CD14-positive monocyte (primary cell): ENCODE data around the gene OR4D6. TPM values are rescaled to one million over a fixed set of nuclear protein-coding genes. Genes with fewer than 3 reads are reported as not detected.

Experiments
- DNase-seq, 3 donors: peaks; one replicate each; pipeline ENCODE4 v3.0.0-alpha.2; 2011 to 2022
- H2AFZ ChIP-seq: 2 replicates; pipeline ENCODE4 v1.6.0; 2012; ENCODE audit warnings: mild to moderate bottlenecking, low read depth, low read length, inconsistent platforms; ENCODE audit not compliant: insufficient read depth, poor library complexity, severe bottlenecking
- H3K27ac ChIP-seq, 2 donors: 1 replicate in 1 of 2; 2 replicates in 1 of 2; pipeline ENCODE4 v1.5.1; 2012 to 2013; ENCODE audit warnings: low read length in 2 of 2, control low read depth in 1 of 2, inconsistent platforms in 1 of 2, low read depth in 1 of 2, mild to moderate bottlenecking in 1 of 2
- H3K27me3 ChIP-seq, 2 donors: one replicate each; pipeline versions ENCODE4 v1.6.0 to v1.6.1; 2011 to 2013; ENCODE audit warnings: low read length in 2 of 2; ENCODE audit not compliant: control insufficient read depth in 2 of 2, insufficient read depth in 2 of 2
- H3K36me3 ChIP-seq, 2 donors: replicated peaks in 1 of 2; 1 replicate in 1 of 2; 2 replicates in 1 of 2; pipeline versions ENCODE4 v1.5.1 to v1.6.1; 2012 to 2013; ENCODE audit warnings: low read length in 2 of 2, control low read depth in 1 of 2, inconsistent platforms in 1 of 2, mild to moderate bottlenecking in 1 of 2; ENCODE audit not compliant: insufficient read depth in 2 of 2, control insufficient read depth in 1 of 2
- H3K4me1 ChIP-seq, 2 donors: 1 replicate in 1 of 2; 2 replicates in 1 of 2; pipeline versions ENCODE4 v1.5.1 to v1.6.1; 2012 to 2013; ENCODE audit warnings: low read length in 2 of 2, control low read depth in 1 of 2, inconsistent platforms in 1 of 2, mild to moderate bottlenecking in 1 of 2, moderate library complexity in 1 of 2; ENCODE audit not compliant: insufficient read depth in 2 of 2, control insufficient read depth in 1 of 2
- H3K4me2 ChIP-seq: replicated peaks from 2 replicates; pipeline ENCODE3; 2012; ENCODE audit warnings: low read length, moderate library complexity, mild to moderate bottlenecking; ENCODE audit not compliant: poor library complexity, severe bottlenecking; ENCODE audit errors: extremely low read depth
- H3K4me3 ChIP-seq, 3 experiments: fragments of 200-600 bp in 1 of 3; sonication (generic) in 1 of 3; replicated peaks in 1 of 3; 1 replicate in 2 of 3; 2 replicates in 1 of 3; pipeline ENCODE4 v1.5.1; 2011 to 2013; ENCODE audit warnings: low read length in 3 of 3, mild to moderate bottlenecking in 3 of 3, control low read depth in 2 of 3, low read depth in 2 of 3, inconsistent platforms in 1 of 3, moderate library complexity in 1 of 3
- H3K79me2 ChIP-seq: 2 replicates; pipeline ENCODE4 v1.6.0; 2012; ENCODE audit warnings: mild to moderate bottlenecking, control low read depth, inconsistent platforms, low read length, moderate library complexity; ENCODE audit not compliant: insufficient read depth
- H3K9ac ChIP-seq: 2 replicates; pipeline ENCODE4 v1.6.0; 2017; ENCODE audit warnings: low read length, mild to moderate bottlenecking; ENCODE audit not compliant: insufficient read depth, poor library complexity, severe bottlenecking
- H3K9me3 ChIP-seq, 2 donors: replicated peaks in 1 of 2; 1 replicate in 1 of 2; 2 replicates in 1 of 2; pipeline versions ENCODE4 v1.5.1 to v1.6.1; 2012 to 2013; ENCODE audit warnings: low read length in 2 of 2, control low read depth in 1 of 2; ENCODE audit not compliant: control insufficient read depth in 1 of 2, insufficient read depth in 1 of 2
- H4K20me1 ChIP-seq: 2 replicates; pipeline ENCODE4 v1.6.0; 2012; ENCODE audit warnings: mild to moderate bottlenecking, low read length, control low read depth, moderate library complexity; ENCODE audit not compliant: insufficient read depth
- H3K27ac Mint-ChIP-seq, 7 donors: one replicate each; pipeline ENCODE4 v1.8.0; 2020; ENCODE audit warnings: mild to moderate bottlenecking in 7 of 7, mixed read lengths in 7 of 7, moderate library complexity in 6 of 7, inconsistent platforms in 2 of 7
- H3K27me3 Mint-ChIP-seq, 3 donors: one replicate each; pipeline ENCODE4 v1.8.0; 2021 to 2022; ENCODE audit warnings: low read depth in 3 of 3, mild to moderate bottlenecking in 3 of 3, mixed read lengths in 3 of 3, moderate library complexity in 3 of 3, inconsistent platforms in 1 of 3
- H3K36me3 Mint-ChIP-seq, 2 donors: one replicate each; pipeline ENCODE4 v1.8.0; 2020; ENCODE audit warnings: mixed read lengths in 2 of 2, inconsistent platforms in 1 of 2, mild to moderate bottlenecking in 1 of 2
- H3K4me1 Mint-ChIP-seq: one replicate; pipeline ENCODE4 v1.8.0; 2020; ENCODE audit warnings: mild to moderate bottlenecking, mixed read lengths
- H3K4me3 Mint-ChIP-seq, 2 donors: one replicate each; pipeline ENCODE4 v1.8.0; 2020; ENCODE audit warnings: mild to moderate bottlenecking in 2 of 2, mixed read lengths in 2 of 2, moderate library complexity in 1 of 2
- H3K9me3 Mint-ChIP-seq, 7 donors: one replicate each; pipeline ENCODE4 v1.8.0; 2020 to 2022; ENCODE audit warnings: mixed read lengths in 7 of 7, mild to moderate bottlenecking in 6 of 7, moderate library complexity in 6 of 7, inconsistent platforms in 2 of 7
- WGBS: methylation state at CpG from one replicate; pipeline ENCODE4 v1.1.5; 2013; ENCODE audit warnings: missing lambda C conversion rate; ENCODE audit not compliant: insufficient coverage; 5-methylcytosine and 5-hydroxymethylcytosine counted together
- intact Hi-C, 2 donors: fragments of 100-400 bp; cut with micrococcal nuclease; formaldehyde crosslinking; loops; one replicate each; pipeline versions ENCODE4 v1.15.0 to v1.15.1; 2023
- polyA plus RNA-seq, 3 donors: library from polyadenylated mRNA; depleted of rRNA in 1 of 3; unstranded in 2 of 3; stranded (reverse) in 1 of 3; fragments of 300-500 nt in 2 of 3; fragments of >200 nt in 1 of 3; fragmentation: Illumina TruSeq in 2 of 3; gene quantifications; 1 replicate in 2 of 3; 2 replicates in 1 of 3; pipeline ENCODE4 v1.2.3, GENCODE V29; 2012 to 2021
- TF ChIP-seq, protein P1 (sequence below): fragments of 200-600 bp; IDR thresholded peaks from one replicate; pipeline ENCODE4 v1.8.0; 2022; ENCODE audit warnings: antibody characterized with exemption, mild to moderate bottlenecking

OR4D6 gene
- polyA plus RNA-seq, 3 donors, result not detected

- no peaks in the 10 kb centered on the region for H3K27me3 ChIP-seq
- peaks cover 0 to 1% (median 0%) of the 10 kb centered on the region in 3 donors for H3K27me3 Mint-ChIP-seq
- WGBS, result 100% methylated on average over 2 of the region's 3 CpGs
- no peaks in the 10 kb centered on the region for H3K36me3 ChIP-seq
- no peak overlapping the region for H3K4me3 Mint-ChIP-seq
- H3K27ac Mint-ChIP-seq, result no peak overlapping the region
- H3K9ac ChIP-seq, result no peak overlapping the region
- H3K4me1 ChIP-seq, result peaks cover 0 to 3% of the 10 kb centered on the region in 2 donors
- no peaks in the 10 kb centered on the region for H3K79me2 ChIP-seq
- H3K4me2 ChIP-seq, result no peak overlapping the region
- H3K27ac ChIP-seq, result no peak overlapping the region
- intact Hi-C loops, result no loop called here
- H2AFZ ChIP-seq, result no peak overlapping the region
- H3K4me1 Mint-ChIP-seq, result peaks cover 8% of the 10 kb centered on the region
- no peaks in the 10 kb centered on the region for H3K9me3 Mint-ChIP-seq
- TF ChIP-seq, protein P1, sequence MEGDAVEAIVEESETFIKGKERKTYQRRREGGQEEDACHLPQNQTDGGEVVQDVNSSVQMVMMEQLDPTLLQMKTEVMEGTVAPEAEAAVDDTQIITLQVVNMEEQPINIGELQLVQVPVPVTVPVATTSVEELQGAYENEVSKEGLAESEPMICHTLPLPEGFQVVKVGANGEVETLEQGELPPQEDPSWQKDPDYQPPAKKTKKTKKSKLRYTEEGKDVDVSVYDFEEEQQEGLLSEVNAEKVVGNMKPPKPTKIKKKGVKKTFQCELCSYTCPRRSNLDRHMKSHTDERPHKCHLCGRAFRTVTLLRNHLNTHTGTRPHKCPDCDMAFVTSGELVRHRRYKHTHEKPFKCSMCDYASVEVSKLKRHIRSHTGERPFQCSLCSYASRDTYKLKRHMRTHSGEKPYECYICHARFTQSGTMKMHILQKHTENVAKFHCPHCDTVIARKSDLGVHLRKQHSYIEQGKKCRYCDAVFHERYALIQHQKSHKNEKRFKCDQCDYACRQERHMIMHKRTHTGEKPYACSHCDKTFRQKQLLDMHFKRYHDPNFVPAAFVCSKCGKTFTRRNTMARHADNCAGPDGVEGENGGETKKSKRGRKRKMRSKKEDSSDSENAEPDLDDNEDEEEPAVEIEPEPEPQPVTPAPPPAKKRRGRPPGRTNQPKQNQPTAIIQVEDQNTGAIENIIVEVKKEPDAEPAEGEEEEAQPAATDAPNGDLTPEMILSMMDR, result no peak
- H4K20me1 ChIP-seq, result no peaks in the 10 kb centered on the region
- H3K36me3 Mint-ChIP-seq, result no peaks in the 10 kb centered on the region
- H3K4me3 ChIP-seq, result no peak overlapping the region
- DNase-seq, result no peak
- H3K9me3 ChIP-seq, result no peaks in the 10 kb centered on the region
Measured at GRCh38 chr11:59480359-59480758, 23.6 kb downstream of the OR4D6 start.

- DNase-seq, result no peak
- intact Hi-C loops, result no loop called here
Measured at GRCh38 chr11:59501931-59502330, 45.2 kb downstream of the OR4D6 start.

More at GRCh38 chr11:59501931-59502330, 45.2 kb downstream of the OR4D6 start:
- Histone ChIP-seq H2AFZ (no peak overlapping the region), H3K27me3 (no peaks in the 10 kb centered on the region), H3K36me3 (no peaks in the 10 kb centered on the region), H4K20me1 (no peaks in the 10 kb centered on the region), H3K4me2 (no peak overlapping the region), H3K79me2 (no peaks in the 10 kb centered on the region), H3K9me3 (no peaks in the 10 kb centered on the region), H3K9ac (no peak overlapping the region), H3K27ac (no peak overlapping the region), H3K4me1 (no peaks in the 10 kb centered on the region), H3K4me3 (no peak overlapping the region)
- Mint-ChIP-seq H3K27ac (no peak overlapping the region), H3K27me3 (peaks cover 0 to 1% (median 0%) of the 10 kb centered on the region in 3 donors), H3K4me3 (no peak overlapping the region), H3K36me3 (no peaks in the 10 kb centered on the region), H3K4me1 (no peaks in the 10 kb centered on the region), H3K9me3 (peaks cover 0 to 6% (median 5%) of the 10 kb centered on the region in 7 donors)
- TF ChIP-seq, protein P1, result no peak
- no CpG with 5 or more reads among the region's 1 CpG for WGBS
